NB4 (cell line): ENCODE results near the gene TMEM95.

Experiments
- MYC ChIP-seq: IDR thresholded peaks from 2 replicates; pipeline ENCODE4 v1.6.1; 2011; ENCODE audit warnings: low read depth, low read length
- POLR2A ChIP-seq: IDR thresholded peaks from 2 replicates; pipeline ENCODE4 v1.6.1; 2011; ENCODE audit warnings: mild to moderate bottlenecking; ENCODE audit not compliant: insufficient read length; ENCODE audit errors: extremely low read depth
- TF ChIP-seq, protein P1 (sequence below): IDR thresholded peaks from one replicate; pipeline ENCODE4 v1.5.1; 2012; ENCODE audit warnings: low read depth, low read length

DNA sequence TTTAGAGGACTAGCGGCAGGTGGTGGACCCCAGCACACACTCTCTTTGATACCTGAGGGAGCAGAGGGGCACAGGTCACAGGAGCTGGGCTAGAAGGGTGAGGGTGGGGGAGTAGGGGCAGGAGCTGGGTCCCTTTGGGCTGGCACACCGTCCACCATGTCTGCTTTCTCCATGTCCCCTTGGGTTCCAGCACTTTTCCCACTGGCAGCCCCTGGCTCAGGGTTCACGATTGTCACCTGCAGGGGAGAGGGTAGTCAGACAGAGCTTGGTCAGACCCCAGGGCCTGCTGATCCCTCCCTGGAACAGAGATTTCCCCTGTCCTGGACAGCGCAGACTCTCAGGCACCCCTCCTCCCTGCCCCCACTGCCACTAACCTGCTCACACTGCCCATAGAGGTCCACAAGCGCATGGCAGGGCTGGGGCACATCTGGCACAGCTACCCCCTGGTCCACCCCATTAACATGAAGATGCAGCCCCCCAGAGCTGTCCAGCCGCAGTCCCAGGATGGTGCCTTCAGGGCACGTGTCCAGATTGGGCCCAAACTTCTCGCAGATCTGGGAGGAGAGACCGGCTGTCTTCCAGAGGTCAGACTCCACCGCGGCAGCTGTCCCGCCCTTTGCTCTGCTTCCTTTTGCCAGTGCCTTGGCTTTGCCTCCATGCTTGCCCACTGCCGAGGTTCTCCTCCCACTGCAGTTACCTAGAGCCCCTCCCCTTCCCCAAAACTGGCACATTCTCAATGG is 36.7 kb upstream of the TMEM95 start:
- TF ChIP-seq, protein P1, sequence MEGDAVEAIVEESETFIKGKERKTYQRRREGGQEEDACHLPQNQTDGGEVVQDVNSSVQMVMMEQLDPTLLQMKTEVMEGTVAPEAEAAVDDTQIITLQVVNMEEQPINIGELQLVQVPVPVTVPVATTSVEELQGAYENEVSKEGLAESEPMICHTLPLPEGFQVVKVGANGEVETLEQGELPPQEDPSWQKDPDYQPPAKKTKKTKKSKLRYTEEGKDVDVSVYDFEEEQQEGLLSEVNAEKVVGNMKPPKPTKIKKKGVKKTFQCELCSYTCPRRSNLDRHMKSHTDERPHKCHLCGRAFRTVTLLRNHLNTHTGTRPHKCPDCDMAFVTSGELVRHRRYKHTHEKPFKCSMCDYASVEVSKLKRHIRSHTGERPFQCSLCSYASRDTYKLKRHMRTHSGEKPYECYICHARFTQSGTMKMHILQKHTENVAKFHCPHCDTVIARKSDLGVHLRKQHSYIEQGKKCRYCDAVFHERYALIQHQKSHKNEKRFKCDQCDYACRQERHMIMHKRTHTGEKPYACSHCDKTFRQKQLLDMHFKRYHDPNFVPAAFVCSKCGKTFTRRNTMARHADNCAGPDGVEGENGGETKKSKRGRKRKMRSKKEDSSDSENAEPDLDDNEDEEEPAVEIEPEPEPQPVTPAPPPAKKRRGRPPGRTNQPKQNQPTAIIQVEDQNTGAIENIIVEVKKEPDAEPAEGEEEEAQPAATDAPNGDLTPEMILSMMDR: no peak
- TF ChIP-seq POLR2A (no peak), MYC (no peak)
